ENCODE data around the gene RB1.

The RB1 gene

GRCh38 chr13:48500652-48501197 is 197.2 kb downstream of the RB1 start:
- DNase-seq: no peak

DNA sequence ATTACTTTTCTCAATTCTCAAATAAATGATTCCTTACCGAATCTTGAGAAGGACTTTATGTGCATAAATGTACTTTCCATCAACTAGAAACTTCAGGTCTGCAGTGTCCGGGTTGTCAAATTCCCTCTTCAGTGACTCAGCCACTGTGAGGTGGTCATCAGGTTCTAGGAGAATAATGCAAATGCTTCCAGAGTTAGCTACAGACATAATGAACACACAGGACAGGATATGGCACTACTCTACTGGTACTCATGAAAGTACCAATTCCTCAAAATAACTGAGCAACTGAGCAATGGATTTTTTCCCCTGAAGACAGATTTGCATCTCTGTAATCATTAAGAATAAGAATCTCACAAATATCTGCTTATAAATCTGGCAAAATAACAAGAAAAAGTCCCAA is 198.2 kb downstream of the RB1 start:
- DNase-seq: no peak

DNA sequence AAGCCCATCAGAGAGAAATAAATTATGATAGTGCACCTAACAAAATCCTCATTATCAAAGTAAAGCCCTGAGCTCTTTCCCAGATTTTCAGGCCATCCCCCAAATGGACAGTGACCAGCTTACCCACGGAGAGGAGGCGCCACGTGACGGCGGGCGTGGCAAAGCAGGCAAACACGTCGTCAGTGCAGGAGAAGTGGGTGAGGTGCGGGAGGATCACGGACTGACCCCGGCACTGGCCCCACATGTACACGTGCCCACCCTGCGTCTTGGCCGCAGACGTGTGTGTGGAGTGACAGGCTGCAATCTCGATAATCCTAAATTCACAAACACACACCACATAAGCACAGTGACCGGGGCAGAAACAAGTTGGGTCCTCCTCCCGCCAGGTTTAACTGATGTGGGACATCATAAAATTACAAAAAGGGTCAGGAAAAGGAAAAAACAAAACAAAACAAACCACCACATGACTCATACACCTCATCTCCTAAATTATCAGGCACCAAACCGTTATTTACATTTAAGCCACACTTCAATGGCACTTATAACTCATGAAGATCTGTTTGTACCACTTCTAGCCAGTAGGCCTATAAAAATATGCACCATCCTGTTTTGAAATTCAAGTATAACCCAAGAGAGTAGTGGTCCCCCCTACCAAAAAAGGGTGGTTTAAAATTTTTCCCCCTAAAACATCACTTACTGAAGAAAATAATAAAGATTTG is 199.2 kb downstream of the RB1 start:
- no peak for DNase-seq

GRCh38 chr13:48504606-48505005 is 201.1 kb downstream of the RB1 start:
- no peak for DNase-seq

- no peak for DNase-seq
Measured at GRCh38 chr13:48505012-48505411, 201.5 kb downstream of the RB1 start.

DNA sequence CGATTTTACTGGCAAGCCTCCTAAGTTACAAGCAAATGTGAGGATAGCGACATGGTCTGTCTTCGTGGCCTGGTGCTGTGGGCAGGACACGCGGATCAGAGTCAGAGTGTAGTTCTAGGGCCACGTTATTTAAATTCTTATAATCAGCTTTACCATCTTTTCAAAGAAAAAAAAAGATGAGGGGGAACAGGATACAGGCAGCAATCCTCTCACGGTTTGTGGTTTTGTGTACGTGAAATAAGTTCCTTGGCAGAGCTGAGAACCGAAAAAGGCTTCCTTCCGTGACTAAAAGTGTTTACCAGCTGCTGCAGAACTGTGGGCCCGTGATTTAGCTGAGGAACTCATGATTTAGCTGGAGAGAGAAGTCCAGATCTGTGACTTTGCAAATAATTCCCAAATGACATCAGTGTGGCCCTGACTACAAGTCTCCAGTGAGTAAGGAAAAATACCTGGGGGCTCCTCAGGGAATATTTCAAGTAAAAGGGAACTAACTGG is 202.1 kb downstream of the RB1 start:
- DNase-seq: no peak

DNA sequence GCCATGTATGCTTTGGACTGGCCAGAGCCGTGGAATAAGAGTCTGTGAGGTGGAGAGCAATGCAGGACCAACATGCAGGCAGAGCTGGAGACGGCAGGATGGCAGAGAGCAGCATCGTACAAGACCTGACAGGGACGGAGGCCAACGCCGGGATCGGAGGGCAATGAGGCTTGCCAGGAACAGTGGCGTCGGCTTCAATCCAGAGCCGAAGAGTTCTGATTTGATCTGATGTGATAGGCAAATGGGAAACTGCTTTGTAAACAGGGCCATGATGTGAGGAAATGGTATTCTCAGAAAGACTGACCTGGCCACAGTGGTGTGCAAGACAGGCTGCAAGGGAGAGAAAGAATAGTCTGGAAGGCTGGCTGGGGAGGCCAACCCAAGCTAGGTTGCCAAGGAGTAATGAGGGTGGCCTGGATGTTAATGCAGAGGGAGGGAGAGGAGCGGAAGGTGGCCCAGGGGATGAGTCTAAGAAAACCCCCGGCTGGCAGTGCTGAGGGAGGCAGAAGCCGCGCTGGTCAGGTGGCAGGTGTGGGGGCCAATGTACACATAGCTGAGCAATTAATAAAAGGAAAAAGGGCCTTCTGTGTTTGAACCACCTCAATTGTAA is 202.6 kb downstream of the RB1 start:
- peak in 1 of 2 experiments; percentile 23 for DNase-seq

DNA sequence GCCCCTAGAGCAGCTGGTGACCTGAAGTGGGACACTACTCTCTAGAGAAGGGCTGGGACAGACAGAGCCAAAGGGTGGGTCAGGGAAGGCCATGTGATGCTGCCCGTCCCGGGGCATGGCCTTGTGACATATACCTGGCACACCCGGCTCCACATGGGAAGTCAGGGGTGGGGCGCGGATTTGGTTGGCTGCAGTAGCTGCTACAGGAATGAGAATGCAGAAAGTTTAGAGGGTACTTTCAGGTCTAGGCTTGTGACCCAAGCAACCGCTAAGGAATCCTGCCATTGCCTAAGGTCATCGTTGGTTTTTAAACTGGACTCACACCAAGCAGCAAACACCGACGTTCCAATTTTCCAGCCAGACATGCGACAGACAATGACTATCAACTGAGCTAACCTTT is 203.5 kb downstream of the RB1 start:
- no peak for DNase-seq

DNA sequence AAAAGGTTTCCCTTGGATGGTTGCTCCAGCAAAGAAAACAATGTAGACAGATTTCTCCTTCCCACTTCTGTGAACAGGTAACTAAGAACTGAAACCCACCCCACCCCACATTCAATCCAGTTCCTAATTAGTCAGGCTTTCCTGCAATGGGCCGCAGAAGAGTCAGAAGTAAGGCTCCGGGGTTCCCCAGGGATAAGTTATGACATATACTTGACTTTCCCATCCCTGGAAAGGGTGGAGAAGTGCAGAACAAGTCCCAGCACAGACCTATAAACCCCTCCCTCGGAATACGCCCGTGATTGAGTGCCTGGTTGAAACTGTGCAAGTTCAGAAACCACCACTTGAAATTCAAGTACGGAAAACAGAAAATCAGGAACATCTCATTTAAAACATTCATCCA is 204.5 kb downstream of the RB1 start:
- no peak for DNase-seq

DNA sequence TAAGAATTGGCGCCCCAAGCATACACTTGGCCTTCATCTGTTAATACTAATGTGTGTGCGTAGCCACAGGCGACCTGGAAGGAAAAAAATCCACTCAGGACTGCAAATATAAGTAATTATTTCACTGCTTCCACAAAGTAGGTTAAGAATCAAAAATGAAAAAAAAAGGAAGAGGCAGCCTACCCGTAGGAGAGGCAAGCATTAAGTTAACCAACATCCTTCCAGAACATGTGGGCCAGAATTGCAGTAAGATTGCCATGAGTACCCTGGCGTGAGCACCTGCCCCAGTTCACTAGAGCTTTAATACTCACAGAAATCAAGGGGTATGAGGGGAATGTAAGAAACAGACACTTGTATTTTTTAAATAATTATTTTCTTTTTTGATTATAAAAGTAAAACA is 207.1 kb downstream of the RB1 start:
- DNase-seq: no peak

DNA sequence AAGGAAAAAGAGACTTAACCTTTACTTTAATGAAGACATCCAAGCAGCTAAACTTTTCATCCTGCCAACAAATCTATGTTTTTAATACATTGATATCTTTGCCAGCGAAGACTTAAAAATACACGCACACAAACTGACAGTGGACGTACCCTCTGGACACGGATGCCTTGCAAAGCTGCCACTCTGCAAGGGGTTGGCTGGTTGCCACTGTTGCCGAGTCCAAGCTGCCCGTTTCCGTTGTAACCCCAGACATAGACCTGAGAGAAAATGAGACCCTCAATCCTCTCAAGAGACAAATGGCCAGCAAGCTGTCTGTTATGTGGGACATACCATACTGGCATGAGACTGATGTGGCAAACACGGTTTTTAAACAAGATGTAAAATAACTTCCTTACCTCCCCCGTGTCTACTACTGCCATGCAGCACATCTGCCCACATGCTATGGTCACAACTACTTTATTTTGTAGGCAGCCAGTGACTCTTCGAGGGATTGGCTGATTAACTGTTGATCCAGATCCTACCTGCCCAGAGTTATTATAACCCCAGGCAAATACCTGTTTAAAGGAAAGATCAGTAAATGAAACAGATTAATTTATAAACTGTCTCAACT is 208.2 kb downstream of the RB1 start:
- no peak for DNase-seq

GRCh38 chr13:48514793-48515192 is 211.2 kb downstream of the RB1 start:
- DNase-seq: peak in 1 of 2 experiments; percentile 20

GRCh38 chr13:48515732-48516131 is 212.2 kb downstream of the RB1 start:
- no peak for DNase-seq

GRCh38 chr13:48518083-48518482 is 214.5 kb downstream of the RB1 start:
- DNase-seq: no peak

DNA sequence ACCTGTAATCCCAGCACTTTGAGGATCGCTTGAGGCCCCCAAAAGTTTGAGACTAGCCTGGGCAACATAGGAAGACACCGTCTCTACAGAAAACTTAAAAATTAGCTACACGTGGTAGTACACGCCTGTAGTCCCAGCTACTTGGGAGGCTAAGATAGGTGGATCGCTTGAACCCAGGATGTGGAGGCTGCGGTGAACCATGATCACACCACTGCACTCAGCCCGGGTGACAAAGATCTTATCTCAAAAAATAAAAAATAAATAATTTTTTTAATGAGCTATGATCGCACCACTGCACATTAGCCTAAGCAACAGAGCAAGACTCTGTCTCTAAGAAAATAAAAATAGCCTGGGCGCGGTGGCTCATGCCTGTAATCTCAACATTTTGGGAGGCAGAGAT is 222.7 kb downstream of the RB1 start:
- DNase-seq: no peak

DNA sequence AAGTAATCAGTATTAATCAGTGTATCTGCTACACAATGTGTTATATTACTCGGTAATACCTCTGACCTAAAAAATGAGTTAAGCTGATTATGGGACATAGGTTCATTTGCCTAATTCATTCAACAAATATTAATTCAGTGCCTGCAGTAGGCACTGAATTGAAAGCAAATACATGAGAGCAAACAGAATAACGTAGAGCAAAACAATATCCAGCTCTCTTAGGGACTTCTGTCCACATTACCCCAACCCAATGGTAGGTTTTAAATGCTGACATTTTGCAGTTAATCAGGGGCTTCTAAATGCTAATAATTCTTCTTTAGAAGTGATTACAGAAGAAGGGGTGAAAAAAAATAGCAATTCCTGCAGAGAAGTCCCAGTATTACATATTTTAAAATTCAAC is 224.4 kb downstream of the RB1 start:
- DNase-seq: no peak

GRCh38 chr13:48528720-48529119 is 225.2 kb downstream of the RB1 start:
- no peak for DNase-seq

- no peak for DNase-seq
Measured at GRCh38 chr13:48530833-48531232, 227.3 kb downstream of the RB1 start.

Measured in NCI-H446 (cell line).